Measurements from ENCODE around the gene SGMS1. TPM values are rescaled to one million over a fixed set of nuclear protein-coding genes. Genes with fewer than 3 reads are reported as not detected.

Gene SGMS1
- total and polyA plus RNA-seq, 4 donors: 15.8 to 142 (median 41.3) TPM

- no peak overlapping the region for H3K4me3 ChIP-seq
- ATAC-seq (ENCODE audit: insufficient read depth, low FRiP score) (no peak), DNase-seq (no peak)
- no peaks in the 10 kb centered on the region for H3K27me3 ChIP-seq (ENCODE audit: control insufficient read depth in 3 of 3, insufficient read depth in 3 of 3, low read length in 2 of 3)
- H3K27ac ChIP-seq (ENCODE audit: low read depth in 1 of 2, low read length in 1 of 2): no peak overlapping the region
- TF ChIP-seq CTCF (IDR thresholded peaks at IDR 0.05; ENCODE audit: control extremely low read depth, extremely low read depth): no peak
- WGBS, 2 donors: 84 to 99% methylated on average over 2 of the region's 2 CpGs
- H3K4me1 ChIP-seq (ENCODE audit: control insufficient read depth in 5 of 5, insufficient read depth in 5 of 5, low read length in 5 of 5): peaks cover 0 to 14% (median 7%) of the 10 kb centered on the region in 5 donors
- H3K36me3 ChIP-seq (ENCODE audit: control insufficient read depth in 4 of 4, insufficient read depth in 4 of 4, low read length in 4 of 4): peaks cover 0 to 3% (median 0%) of the 10 kb centered on the region in 4 donors
- H3K9ac ChIP-seq (ENCODE audit: insufficient read depth in 1 of 2, low read length in 2 of 2): no peak overlapping the region
- H3K9me3 ChIP-seq (ENCODE audit: control insufficient read depth in 4 of 4, insufficient read depth in 3 of 4, low read length in 3 of 4): no peaks in the 10 kb centered on the region
These were observed 95.5 kb downstream of the SGMS1 start for GRCh38 chr10:50528206-50528605.

GRCh38 chr10:50527442-50528043 is 96.2 kb downstream of the SGMS1 start:
- H3K9me3 ChIP-seq (ENCODE audit: control insufficient read depth in 4 of 4, insufficient read depth in 3 of 4, low read length in 3 of 4): no peaks in the 10 kb centered on the region
- ATAC-seq (ENCODE audit: insufficient read depth, low FRiP score) (no peak), DNase-seq (no peak)
- peaks cover 0 to 3% (median 0%) of the 10 kb centered on the region in 4 donors for H3K36me3 ChIP-seq (ENCODE audit: control insufficient read depth in 4 of 4, insufficient read depth in 4 of 4, low read length in 4 of 4)
- no peak overlapping the region for H3K9ac ChIP-seq (ENCODE audit: insufficient read depth in 1 of 2, low read length in 2 of 2)
- H3K27me3 ChIP-seq (ENCODE audit: control insufficient read depth in 3 of 3, insufficient read depth in 3 of 3, low read length in 2 of 3): no peaks in the 10 kb centered on the region
- no peak overlapping the region for H3K27ac ChIP-seq (ENCODE audit: low read depth in 1 of 2, low read length in 1 of 2)
- TF ChIP-seq CTCF (IDR thresholded peaks at IDR 0.05; ENCODE audit: control extremely low read depth, extremely low read depth): no peak
- peaks cover 0 to 18% (median 8%) of the 10 kb centered on the region in 5 donors for H3K4me1 ChIP-seq (ENCODE audit: control insufficient read depth in 5 of 5, insufficient read depth in 5 of 5, low read length in 5 of 5)
- H3K4me3 ChIP-seq: no peak overlapping the region
- 73 to 80% methylated on average over 7 of the region's 7 CpGs for WGBS, 2 donors

GRCh38 chr10:50526185-50526584 is 97.6 kb downstream of the SGMS1 start:
- no peaks in the 10 kb centered on the region for H3K9me3 ChIP-seq (ENCODE audit: control insufficient read depth in 4 of 4, insufficient read depth in 3 of 4, low read length in 3 of 4)
- ATAC-seq (ENCODE audit: insufficient read depth, low FRiP score): no peak
- peaks cover 0 to 3% (median 0%) of the 10 kb centered on the region in 4 donors for H3K36me3 ChIP-seq (ENCODE audit: control insufficient read depth in 4 of 4, insufficient read depth in 4 of 4, low read length in 4 of 4)
- no peak overlapping the region for H3K27ac ChIP-seq (ENCODE audit: low read depth in 1 of 2, low read length in 1 of 2)
- DNase-seq: no peak
- H3K4me3 ChIP-seq: no peak overlapping the region
- H3K9ac ChIP-seq (ENCODE audit: insufficient read depth in 1 of 2, low read length in 2 of 2): no peak overlapping the region
- H3K4me1 ChIP-seq (ENCODE audit: control insufficient read depth in 5 of 5, insufficient read depth in 5 of 5, low read length in 5 of 5): peaks cover 0 to 18% (median 8%) of the 10 kb centered on the region in 5 donors
- 92 to 95% methylated on average over 4 of the region's 4 CpGs for WGBS, 2 donors
- TF ChIP-seq CTCF (IDR thresholded peaks at IDR 0.05; ENCODE audit: control extremely low read depth, extremely low read depth): no peak
- no peaks in the 10 kb centered on the region for H3K27me3 ChIP-seq (ENCODE audit: control insufficient read depth in 3 of 3, insufficient read depth in 3 of 3, low read length in 2 of 3)

GRCh38 chr10:50523357-50523756 is 100.4 kb downstream of the SGMS1 start:
- no peak overlapping the region for H3K27ac ChIP-seq (ENCODE audit: low read depth in 1 of 2, low read length in 1 of 2)
- H3K4me3 ChIP-seq: no peak overlapping the region
- no peak for ATAC-seq (ENCODE audit: insufficient read depth, low FRiP score)
- TF ChIP-seq CTCF (IDR thresholded peaks at IDR 0.05; ENCODE audit: control extremely low read depth, extremely low read depth): no peak
- DNase-seq: no peak
- H3K27me3 ChIP-seq (ENCODE audit: control insufficient read depth in 3 of 3, insufficient read depth in 3 of 3, low read length in 2 of 3): no peaks in the 10 kb centered on the region
- peaks cover 0 to 18% (median 5%) of the 10 kb centered on the region in 5 donors for H3K4me1 ChIP-seq (ENCODE audit: control insufficient read depth in 5 of 5, insufficient read depth in 5 of 5, low read length in 5 of 5)
- H3K36me3 ChIP-seq (ENCODE audit: control insufficient read depth in 4 of 4, insufficient read depth in 4 of 4, low read length in 4 of 4): peaks cover 2 to 5% (median 3%) of the 10 kb centered on the region in 4 donors
- no peak overlapping the region for H3K9ac ChIP-seq (ENCODE audit: insufficient read depth in 1 of 2, low read length in 2 of 2)
- no peaks in the 10 kb centered on the region for H3K9me3 ChIP-seq (ENCODE audit: control insufficient read depth in 4 of 4, insufficient read depth in 3 of 4, low read length in 3 of 4)

All from lung (tissue), 12 donors.